GM18951 (cell line): ENCODE measurements around the gene APOOL.
"Not testable (repeated sequence)": the region's sequence is repeated elsewhere in the genome, so short reads cannot be mapped to it uniquely, and the experiment has no call there.

Experiments
- POLR2A ChIP-seq: IDR thresholded peaks from 4 replicates; pipeline ENCODE4 v1.6.1; 2011; ENCODE audit warnings: mild to moderate bottlenecking; ENCODE audit not compliant: insufficient read length, insufficient read depth; ENCODE audit errors: extremely low read depth
- in situ Hi-C: fragments of 300-500 bp; cut with MboI; formaldehyde crosslinking; loops from one replicate; pipeline ENCODE4 v1.12.0; 2022; ENCODE audit warnings: low sequenced_read_pairs, mixed read lengths, inconsistent platforms; ENCODE audit not compliant: unreplicated experiment

The APOOL gene

GRCh38 chrX:85031505-85031904, 27.8 kb downstream of the APOOL start:
- in situ Hi-C loops = loop anchor here (25.0 kb wide), 1 partner anchor 294 kb away; no protein-coding TSS in a partner anchor
- TF ChIP-seq POLR2A = no peak

GRCh38 chrX:85037114-85037513, 33.4 kb downstream of the APOOL start:
- TF ChIP-seq POLR2A = no peak
- in situ Hi-C loops = loop anchor here (25.0 kb wide), 1 partner anchor 300 kb away; no protein-coding TSS in a partner anchor

GRCh38 chrX:85051627-85052026, 48.0 kb downstream of the APOOL start:
- in situ Hi-C loops = no loop called here
- no peak for TF ChIP-seq POLR2A

- no peak for TF ChIP-seq POLR2A
- in situ Hi-C loops = no loop called here
Measured at GRCh38 chrX:85052205-85052604, 48.5 kb downstream of the APOOL start.

DNA sequence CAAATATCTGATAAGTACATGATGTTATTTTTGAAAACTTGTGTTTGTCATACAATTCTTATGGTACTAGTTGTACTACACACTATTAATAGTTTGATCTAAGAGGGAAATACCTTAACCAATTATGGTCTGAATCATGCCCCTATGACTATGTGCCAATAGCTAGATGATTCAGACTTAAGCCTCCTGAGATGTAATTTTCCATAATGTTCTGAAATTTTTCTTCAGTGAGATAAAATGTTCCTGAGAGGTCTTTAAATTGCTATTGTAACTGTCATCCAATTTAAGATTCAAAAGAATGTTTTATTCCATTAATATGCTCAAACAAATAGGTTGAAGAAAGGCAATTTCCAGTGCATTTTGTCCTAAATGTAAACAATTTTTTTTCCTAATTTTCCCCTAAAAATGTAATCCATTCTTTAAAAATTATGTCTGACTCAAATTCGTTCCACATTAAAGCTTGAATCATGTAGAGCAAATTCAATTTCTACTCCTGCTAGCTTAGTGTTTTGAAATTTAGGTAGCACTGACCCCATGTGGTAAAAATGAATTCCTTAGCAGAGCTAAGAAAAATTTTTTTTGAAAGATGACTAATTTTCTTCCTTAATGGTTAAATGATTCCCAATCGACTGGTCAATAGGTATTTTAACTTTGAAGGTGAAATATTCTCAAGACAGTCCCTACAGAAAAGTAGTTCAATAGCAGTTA, 49.1 kb downstream of the APOOL start:
- in situ Hi-C loops = no loop called here
- no peak for TF ChIP-seq POLR2A

DNA sequence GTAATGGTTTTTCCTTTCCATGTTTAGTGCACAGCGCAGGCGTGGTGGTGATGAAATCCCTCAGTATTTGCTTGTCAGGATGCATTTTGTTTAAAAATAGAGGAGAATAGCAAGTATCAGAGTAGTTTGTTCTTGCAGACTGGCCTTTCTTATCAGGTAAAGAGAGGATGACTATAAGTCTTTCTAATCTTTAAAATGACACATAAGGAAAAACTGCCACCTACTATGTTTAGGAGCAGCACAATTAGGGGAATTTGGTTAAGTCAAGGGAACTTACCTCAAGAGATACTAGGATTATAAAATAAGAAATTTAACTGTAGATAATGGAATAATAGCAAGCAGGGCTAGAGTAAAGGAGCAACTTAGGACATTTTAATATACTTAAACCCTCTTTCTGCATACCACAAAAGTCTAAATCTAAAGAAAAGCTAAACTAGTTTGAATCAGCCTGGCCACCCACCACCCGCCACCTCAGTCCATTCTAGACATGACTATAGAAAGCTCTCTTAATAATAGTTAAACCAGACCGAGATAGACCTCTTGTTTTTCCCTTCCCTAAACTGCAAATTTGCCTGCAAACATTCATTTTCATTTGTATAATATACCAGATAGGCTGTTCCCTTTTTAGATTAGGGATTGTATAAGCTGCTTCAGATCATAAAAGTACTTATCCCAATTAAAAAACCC, 62.0 kb downstream of the APOOL start:
- in situ Hi-C loops = no loop called here
- no peak for TF ChIP-seq POLR2A

GRCh38 chrX:85077247-85077646, 73.6 kb downstream of the APOOL start:
- in situ Hi-C loops = not testable (repeated sequence)

- no peak for TF ChIP-seq POLR2A
- in situ Hi-C loops = no loop called here
Measured at GRCh38 chrX:85084770-85085393, 81.2 kb downstream of the APOOL start.

- TF ChIP-seq POLR2A = no peak
- in situ Hi-C loops = no loop called here
Measured at GRCh38 chrX:85089321-85089840, 85.7 kb downstream of the APOOL start.

DNA sequence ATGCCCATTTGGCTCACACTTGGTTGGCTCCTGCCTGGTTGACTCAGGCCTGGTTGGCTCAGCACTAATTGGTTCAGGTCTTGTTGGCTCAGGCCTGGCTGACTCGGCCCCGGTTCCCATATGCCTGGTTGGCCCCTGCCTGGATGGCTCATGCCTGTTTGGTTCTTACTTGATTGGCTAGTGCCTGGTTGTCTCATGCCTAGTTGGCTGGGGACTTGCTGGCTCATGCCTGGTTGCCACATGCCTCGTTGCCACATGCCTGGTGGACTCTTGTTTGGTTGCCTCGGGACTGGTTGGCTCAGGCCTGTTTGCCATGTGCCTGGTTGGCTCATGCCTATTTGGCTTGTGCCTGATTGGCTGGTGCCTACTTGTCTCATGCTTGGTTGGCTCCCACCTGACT, 103.7 kb downstream of the APOOL start:
- in situ Hi-C loops = loop anchor here (25.0 kb wide), 1 partner anchor 430 kb away; no protein-coding TSS in a partner anchor
- no peak for TF ChIP-seq POLR2A

GRCh38 chrX:85108165-85108564, 104.5 kb downstream of the APOOL start:
- in situ Hi-C loops = loop anchor here (25.0 kb wide), 1 partner anchor 429 kb away; no protein-coding TSS in a partner anchor
- no peak for TF ChIP-seq POLR2A

DNA sequence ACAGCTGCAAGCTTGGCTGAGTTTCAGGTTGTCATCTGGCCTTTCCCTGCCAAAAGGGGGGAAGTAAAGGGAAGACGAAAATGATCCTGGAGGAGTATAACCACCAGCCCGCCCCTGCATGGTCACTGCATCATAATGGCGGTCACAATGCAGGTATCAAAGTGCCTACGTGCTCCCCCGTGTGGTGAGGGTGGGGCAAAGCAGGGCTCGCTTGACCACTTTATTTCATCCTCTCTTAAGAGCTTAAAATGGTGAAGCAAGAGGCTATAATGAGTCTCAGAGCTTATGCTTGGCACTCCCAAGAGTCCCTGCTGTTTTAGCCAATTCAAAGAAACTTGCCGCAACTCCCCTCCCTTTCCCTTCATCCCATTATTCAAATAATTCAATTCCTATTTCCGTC, 105.6 kb downstream of the APOOL start:
- TF ChIP-seq POLR2A = no peak
- in situ Hi-C loops = loop anchor here (25.0 kb wide), 1 partner anchor 428 kb away; no protein-coding TSS in a partner anchor

DNA sequence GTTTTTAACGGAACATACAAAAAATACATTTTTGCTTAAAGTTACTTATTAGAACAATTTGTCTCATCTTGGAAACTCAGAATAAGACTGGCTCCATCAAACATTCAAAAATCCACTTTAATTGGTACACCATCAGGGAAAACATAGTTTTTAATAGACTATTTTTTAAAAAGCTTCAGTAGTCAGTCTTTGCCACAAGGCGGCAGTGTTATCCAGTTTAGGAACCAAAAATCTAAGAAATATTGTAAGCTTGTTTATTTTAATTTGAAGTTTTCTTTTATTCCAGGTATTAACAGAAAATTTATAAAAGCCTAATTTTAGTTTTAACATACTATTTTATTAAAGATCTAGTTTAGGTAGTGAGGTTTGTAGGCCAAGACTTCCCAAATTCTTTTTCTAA, 107.7 kb downstream of the APOOL start:
- no peak for TF ChIP-seq POLR2A
- in situ Hi-C loops = loop anchor here (25.0 kb wide), 1 partner anchor 426 kb away; no protein-coding TSS in a partner anchor
